GM21390 (cell line): ENCODE data around the gene PNMA8C.
"Not testable (repeated sequence)": the region's sequence is repeated elsewhere in the genome, so short reads cannot be mapped to it uniquely, and the experiment has no call there.

Experiments used
- ATAC-seq: cut with Tn5 transposase; IDR thresholded peaks from one replicate; pipeline ENCODE4 v1.9.1; 2021; ENCODE audit not compliant: unreplicated experiment

PNMA8C gene

DNA sequence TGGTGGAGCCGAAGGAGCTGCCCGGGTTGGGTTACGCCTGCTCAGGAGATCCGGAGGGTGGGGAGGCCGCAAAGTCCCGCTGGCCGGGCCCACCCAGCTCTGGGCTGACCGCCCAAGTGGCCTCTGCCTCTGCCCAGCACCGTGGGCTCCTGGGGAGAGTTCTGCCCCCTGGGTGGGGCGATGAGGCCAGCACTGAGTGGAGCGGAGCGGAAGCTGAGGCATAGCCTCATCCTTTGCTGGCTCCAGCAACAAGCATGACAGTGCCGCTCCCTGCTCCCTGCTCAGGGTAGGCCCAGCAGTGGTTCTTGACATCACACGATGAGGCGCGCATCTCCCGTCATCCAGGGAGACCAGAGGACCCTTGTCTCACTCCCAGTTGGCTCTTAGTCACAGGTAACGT lies 37.9 kb downstream of the PNMA8C start:
- ATAC-seq = no peak

DNA sequence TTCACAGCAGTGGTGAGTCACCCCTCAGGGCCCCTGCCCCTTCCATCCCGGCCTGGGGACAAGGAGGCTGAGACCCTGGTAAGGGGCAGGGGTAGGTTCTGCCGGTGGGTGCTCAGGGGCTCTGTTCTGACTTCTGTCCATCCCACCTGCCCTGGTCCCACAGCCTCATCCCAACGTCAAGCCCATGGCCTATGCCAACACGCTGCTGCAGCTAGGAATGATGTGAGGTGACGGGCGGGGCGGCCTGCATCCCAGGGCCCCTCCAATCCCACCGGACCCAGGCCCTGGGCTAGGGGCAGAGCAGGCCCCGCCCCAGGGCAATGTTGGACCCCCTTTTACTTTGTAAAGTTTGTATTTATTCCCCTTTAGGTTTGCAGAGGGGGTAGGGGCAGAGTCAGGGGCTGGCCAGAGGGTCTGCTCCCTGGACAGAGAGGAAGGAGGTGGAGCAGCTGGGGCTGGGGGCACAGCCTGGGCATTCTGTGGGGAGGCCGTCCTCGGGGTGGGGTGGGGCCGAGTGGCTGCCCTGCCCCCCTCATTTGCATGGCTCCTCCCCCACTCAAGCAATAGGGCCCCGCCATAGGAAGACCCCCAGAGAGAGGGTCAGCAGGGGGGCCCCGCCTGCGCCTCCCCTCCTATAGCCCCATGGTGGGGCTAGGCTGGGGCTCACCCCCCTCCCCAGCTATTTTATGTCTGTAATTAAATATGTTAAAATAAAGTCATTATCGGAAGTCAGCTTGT lies 38.4 kb downstream of the PNMA8C start:
- ATAC-seq = no peak

DNA sequence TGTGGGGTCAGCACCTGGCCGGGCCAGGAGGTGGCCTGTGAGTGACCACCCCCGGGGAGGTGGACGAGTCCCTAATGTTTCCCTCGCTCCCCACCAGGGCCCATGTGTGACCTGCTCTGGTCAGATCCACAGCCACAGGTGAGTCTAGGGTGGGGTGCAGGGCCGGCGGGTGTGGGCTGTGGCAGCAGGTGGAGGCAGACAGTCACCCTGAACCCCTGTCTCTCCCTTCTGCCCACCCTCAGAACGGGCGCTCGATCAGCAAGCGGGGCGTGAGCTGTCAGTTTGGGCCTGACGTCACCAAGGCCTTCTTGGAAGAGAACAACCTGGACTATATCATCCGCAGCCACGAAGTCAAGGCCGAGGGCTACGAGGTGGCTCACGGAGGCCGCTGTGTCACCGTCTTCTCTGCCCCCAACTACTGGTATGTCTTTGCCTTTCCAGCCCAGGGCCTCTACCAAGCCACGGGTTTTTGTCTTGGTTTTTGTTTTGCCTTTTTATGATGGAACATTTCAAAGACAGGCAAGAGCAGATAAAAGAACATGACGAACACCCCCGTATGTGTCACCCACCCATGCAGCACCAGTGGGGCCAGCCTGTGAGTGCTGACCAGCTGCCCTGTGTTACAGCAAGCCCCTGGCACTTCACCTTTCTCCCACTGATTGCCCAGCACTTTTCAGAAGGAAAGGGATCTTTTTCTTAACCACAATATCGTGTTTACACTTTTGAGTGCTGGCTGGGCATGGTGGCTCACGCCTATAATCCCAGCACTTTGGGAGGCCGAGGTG lies 40.2 kb downstream of the PNMA8C start:
- ATAC-seq = no peak

DNA sequence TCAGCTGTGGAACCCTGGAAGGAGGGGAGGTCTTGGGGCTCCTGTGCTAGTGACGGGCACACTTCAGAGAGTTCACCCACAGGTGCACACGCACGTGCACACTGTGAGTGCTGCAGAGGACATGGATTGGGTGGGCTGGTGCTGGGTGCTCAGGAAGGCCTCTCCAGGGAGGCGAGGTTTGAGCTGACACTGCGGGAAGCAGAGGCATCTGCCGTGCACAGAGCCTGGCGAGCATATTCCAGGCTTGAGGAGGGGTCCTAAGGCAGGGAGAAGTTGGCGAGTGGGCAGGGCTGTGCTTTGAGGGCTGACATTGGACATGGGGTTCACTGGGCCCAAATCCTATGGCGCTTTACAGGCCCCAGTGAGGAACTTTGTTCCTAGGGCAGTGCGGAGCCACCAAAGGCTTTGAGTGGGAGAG lies 41.0 kb downstream of the PNMA8C start:
- no peak for ATAC-seq

DNA sequence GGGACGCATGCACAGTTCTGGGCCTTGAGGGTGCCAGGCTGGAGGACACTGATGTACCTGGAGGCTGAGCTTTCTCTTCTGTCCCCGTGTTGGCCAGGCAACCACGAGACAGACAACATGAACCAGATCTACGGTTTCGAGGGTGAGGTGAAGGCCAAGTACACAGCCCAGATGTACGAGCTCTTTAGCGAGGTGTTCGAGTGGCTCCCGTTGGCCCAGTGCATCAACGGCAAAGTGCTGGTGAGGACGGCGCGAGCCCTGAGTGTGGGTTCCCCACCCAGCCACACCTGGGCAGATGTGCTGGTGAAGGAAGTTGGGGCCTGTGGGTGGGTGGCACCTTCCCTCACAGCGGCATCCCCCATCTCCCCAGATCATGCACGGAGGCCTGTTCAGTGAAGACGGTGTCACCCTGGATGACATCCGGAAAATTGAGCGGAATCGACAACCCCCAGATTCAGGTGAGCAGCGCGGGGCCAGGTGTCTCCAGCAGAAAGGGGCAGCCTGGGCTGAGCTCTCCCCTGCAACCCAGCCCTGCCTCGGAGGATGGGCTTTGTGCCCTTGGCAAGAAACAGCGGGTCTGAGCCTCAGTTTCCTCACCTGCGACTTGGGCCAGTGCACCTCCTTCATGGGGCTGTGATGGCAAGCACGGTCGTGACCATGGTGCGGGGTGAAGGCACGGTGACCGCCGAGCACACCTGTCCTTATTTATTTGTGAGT lies 41.6 kb downstream of the PNMA8C start:
- ATAC-seq = no peak

DNA sequence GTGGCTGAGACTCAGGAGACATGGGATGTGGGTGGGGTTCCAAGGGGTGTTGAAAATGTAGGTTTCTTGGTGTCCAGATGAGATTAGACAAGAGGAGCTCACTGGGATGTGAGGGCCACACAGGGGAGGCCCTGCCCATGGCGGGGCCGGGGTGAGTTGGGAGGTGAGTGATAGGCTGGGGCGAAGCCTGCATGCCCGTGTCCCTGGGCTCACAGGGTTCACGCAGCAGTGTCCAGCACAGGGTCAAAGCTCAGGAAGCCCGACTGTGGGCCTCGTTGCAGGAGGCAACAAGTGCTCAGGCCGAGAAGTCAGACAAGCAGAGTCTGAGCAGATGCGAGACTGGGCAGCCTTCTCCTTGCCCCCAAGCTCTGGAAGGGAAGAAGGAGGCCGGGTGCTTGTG lies 42.6 kb downstream of the PNMA8C start:
- no peak for ATAC-seq

DNA sequence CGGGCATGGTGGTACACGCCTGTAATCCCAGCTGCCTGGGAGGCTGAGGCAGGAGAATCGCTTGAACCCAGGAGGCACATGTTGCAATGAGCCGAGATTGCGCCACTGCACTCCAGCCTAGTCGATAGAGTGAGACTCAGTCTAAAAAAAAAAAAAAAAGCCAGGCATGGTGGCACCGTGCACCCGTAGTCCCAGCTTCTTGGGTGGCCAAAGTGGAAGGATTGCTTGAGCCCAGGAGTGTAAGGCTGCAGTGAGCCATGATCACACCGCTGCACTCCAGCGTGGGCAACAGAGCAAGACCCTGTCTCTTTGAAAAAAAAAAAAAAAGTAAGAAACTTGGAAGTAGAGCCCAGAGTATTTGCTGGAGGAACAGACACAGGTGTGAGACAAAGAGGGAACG lies 43.1 kb downstream of the PNMA8C start:
- no peak for ATAC-seq

DNA sequence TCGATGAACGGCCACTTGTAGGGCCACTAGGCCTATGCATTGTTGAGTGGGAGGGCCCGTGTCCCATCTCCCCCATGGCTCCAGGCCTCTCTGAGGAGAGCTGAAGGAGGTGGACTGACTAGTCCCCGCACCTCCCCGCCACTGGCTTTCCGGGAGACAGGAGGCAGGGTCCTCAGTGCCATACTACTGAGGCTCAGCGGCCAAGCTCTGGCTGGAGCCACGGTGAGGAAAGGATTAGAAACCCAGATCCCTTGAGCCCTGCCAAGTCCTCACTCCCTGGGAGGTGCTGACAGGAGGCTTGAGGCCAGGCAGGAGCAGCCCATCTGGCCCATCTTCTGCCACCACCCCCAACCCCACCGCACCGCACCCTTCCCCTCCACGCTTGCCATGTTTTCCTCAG lies 44.3 kb downstream of the PNMA8C start:
- ATAC-seq = no peak

DNA sequence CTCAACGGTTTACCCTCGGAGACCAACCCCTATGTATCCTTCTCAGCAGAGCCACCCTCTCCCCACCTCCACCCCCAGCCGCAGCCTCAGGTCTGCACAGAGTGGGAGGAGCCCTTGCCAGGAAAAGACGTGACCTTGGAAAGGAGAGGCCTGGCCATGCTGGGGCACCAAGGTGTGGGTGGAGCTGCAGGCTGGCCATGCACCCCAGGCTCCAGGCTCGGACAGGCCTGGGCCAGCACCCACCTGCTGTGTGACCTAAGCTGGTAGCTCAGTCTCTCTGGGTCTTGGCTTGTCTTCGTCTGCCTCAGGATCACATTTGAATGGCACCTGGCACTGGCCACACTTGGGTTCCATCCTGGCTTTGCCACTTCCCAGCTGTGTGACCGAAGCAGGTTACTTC lies 44.9 kb downstream of the PNMA8C start:
- ATAC-seq = no peak

DNA sequence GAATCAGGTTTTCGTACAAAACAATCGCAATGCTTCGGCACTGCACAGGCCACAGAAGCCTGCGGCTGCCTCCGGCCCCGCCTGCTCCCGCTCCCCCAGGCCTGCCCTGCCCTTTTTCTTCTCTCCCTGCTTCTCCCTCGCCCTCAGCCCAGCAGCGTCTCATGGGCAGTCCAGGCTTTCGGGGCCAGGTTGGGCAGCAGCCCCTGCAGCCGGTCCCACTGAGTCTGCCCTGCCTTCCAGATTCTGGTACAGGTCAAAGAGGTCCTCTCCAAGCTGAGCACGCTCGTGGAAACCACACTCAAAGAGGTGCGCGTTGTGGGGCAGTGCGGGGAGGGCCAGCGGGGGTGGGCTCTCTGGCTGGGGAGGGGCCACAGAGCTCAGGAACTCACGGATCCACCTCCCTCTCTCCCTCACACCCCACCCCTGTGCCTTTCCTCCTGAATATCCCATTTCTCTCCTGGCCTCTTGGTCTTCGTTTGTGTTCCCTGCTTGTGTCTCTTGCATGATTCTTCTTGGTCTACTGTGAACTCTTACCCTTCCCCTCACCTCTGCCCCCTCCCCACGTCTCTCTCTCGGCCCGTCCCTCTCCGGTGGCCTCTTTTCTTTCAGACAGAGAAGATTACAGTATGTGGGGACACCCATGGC lies 45.4 kb downstream of the PNMA8C start:
- ATAC-seq = no peak

DNA sequence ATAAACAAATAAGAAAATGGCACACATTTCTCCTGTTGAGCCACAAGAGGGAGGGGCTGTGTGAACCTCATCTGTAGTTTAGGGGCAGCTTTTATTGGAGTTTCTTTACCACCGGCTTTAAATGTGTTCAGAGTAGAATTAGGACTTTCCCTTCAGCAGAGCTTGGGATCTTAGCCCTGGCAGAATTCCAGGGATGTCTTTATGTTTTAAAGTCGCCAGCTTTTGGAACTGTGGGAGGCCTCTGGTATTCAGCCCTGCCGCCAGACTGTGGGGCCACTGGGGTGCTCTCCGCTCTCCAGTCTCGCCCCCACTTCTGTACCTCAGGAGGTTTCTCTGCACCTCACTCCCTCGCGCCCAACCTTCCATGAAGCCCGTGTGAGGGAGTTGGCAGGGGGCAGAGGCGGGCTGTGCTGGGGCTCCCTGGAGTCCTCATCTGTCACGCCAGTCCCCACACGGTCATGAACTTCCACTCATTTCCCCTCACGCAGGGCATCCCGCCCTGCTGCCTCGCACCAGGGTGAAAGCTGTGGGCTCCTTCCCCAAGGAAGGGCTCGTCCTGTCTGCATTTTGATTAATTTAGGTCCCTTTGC lies 46.9 kb downstream of the PNMA8C start:
- no peak for ATAC-seq

DNA sequence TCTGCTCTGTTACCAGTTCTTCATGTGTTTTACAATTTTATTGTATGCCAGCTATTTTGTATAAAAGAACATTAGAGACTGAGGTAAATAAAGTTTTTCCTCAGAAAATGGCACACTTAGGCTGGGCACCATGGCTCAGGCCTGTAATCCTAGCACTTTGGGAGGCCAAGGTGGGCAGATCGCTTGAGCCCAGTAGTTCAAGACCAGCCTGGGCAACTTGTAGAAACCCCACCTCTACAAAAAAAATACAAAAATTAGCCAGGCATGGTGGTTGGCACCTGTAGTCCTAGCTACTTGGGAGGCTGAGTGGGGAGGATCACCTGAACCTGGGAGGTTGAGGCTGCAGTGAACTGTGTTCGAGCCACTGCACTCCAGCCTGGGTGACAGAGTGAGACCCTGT lies 47.4 kb downstream of the PNMA8C start:
- no peak for ATAC-seq

DNA sequence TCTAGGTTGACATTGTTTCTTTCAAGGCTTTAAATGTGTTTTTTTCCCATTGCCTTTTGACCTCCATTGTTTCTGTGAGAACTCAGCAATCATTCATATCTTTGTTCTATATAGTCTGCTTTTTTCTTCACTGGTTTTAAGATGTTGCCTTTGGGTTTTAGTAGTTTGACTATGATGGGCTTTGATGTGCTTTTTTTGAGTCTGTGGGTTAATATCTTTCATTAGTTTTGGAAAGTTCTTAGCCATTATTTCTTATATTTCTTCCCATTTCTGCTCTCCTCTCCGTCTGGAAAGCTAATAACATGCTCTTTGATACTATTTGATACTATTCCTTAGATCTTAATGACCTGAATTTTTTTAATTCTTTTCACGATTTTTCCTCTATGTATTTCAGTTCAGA lies 48.0 kb downstream of the PNMA8C start:
- no peak for ATAC-seq

DNA sequence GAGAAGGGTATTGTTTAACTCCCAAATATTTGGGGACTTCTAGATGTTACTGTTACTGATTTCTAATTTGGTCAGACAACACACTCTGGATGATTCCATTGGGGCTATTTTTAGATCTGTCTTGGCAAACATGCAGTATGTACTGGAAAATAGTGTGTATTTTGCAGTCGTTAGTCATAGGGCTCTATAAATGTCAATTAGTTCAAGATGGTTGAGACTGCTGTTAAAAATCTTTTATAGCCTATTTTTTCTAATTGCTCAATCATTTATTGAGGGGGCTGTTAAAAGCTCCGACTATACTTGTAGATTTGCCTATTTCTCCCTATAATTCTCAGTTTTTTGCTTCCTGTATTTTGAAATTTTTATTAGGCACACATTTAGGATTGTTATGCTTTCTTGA lies 50.5 kb downstream of the PNMA8C start:
- no peak for ATAC-seq

DNA sequence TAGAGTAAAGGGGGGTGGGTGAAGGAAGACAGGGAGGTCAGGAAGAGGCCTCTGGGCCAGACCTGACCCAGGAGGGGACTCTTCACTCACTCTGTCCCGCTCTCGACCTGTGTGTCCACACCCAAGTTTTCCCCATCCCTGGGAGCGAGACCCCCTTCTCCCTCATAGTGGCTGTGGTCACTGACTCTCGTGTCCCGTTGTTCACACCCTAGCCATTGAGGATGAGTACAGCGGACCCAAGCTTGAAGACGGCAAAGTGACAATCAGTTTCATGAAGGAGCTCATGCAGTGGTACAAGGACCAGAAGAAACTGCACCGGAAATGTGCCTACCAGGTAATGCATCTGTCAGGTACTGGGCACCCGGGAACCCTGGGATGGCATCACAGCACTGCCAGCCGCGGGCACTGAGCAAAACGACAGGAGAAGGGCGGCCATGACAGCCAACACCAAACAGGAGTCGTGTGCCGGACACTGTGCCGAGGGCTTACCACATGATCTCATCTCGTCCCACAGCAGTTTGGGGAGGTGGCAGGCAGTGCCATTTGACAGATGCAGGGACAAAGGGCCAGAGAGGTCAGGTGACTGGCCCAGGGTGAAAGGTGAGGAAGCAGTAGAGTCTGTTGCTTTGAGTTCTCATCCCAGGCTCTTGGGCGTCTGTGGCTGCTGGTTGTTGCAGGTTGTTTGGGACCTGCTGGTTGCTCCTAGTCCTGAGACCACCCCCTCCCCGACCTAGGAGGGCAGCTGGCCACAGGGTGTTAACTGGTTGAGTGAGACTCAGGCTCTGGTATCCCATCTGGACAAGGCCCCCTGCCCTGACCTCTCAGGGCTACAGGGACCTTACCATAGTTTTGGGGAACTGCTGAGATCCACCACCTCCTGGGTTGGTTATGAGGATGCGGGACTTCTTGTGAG lies 52.2 kb downstream of the PNMA8C start:
- no peak for ATAC-seq

DNA sequence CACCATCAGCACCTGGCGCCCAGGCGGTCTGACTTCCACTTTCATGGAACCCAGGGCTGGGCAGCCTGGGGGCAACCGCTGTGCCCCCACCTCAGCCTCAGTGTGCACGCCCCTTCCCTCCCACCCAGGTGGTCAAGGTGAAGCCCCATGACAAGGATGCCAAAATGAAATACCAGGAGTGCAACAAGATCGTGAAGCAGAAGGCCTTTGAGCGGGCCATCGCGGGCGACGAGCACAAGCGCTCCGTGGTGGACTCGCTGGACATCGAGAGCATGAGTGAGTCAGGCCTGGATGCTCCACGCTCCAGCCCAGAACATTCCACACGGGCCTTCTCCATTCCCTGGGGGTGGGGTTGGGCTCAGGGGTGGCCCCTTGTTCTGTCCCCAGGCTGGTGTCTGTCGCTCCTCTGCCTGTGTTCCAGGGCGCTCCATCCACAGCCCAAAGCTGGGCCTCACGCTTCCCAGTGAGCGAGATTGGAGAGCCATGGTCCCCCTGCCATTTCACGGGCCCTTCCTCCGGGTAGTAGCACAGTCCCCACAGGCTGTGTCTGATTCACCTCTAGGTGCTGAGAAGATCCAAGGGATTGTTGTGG lies 53.2 kb downstream of the PNMA8C start:
- not testable (repeated sequence) for ATAC-seq
